ENCODE measurements around the gene LRRC17.

LRRC17 gene

DNA sequence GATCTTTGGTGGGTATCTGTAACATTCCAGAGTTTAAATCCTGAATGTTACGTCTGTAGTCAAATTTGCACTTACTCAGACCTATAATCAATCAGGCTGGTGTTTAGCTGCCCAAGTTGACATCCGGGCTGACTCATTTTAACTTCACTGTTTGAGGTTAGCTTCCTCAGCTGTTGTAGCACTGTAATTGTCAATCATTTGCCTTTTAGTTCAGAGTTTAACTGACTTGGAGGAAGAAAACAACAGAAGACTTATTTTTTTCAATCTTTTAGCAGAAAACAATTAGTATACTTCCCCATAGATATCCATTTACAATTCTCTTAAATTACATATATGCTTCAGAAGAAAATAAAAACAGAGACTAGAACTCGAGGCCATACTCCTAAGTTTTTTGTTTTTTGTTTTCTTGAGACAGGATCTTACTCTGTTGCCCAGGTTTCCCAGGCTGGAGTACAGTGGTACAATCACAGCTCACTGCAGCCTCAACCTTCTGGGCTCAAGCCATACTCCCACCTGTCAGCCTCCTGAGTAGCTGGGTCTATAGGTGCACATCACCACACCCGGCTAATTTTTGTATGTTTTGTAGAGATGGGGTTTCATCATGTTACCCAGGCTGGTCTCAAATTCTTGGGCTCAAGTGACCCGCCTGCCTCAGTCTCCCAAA, 38.5 kb upstream of the LRRC17 start:
- TF ChIP-seq, protein P1, sequence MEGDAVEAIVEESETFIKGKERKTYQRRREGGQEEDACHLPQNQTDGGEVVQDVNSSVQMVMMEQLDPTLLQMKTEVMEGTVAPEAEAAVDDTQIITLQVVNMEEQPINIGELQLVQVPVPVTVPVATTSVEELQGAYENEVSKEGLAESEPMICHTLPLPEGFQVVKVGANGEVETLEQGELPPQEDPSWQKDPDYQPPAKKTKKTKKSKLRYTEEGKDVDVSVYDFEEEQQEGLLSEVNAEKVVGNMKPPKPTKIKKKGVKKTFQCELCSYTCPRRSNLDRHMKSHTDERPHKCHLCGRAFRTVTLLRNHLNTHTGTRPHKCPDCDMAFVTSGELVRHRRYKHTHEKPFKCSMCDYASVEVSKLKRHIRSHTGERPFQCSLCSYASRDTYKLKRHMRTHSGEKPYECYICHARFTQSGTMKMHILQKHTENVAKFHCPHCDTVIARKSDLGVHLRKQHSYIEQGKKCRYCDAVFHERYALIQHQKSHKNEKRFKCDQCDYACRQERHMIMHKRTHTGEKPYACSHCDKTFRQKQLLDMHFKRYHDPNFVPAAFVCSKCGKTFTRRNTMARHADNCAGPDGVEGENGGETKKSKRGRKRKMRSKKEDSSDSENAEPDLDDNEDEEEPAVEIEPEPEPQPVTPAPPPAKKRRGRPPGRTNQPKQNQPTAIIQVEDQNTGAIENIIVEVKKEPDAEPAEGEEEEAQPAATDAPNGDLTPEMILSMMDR (IDR thresholded peaks at IDR 0.05; ENCODE audit: low read depth, low read length) = no peak
- DNase-seq (ENCODE audit: low read depth in 2 of 2) = peak; percentile 59 to 89
- H3K4me3 ChIP-seq (replicated peaks in 1 of 2; ENCODE audit: low read depth in 2 of 2, low read length in 2 of 2) = no peak overlapping the region

DNA sequence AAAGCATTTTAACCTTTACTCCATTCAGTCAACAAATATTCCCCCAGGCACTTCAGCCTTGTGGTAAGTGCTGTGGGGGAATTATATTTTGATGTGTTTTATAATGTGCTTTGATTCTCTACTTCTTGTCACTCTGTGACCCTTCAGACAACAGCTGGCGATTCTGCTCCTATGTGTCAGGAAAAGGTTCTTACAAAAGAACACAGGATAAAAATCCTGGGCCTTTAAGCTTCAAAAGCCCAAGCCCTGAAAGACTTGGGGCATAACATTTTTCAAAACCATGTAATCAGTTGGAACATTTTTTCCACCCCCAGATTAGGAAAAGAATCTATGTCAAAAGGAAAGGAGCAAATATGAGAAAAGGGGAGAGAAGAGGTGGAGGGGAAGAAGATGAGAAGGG, 37.8 kb upstream of the LRRC17 start:
- no peak overlapping the region for H3K4me3 ChIP-seq (replicated peaks in 1 of 2; ENCODE audit: low read depth in 2 of 2, low read length in 2 of 2)
- DNase-seq (ENCODE audit: low read depth in 2 of 2) = peak in 1 of 2 donors; percentile 47
- TF ChIP-seq, protein P1 (IDR thresholded peaks at IDR 0.05; ENCODE audit: low read depth, low read length) = no peak

DNA sequence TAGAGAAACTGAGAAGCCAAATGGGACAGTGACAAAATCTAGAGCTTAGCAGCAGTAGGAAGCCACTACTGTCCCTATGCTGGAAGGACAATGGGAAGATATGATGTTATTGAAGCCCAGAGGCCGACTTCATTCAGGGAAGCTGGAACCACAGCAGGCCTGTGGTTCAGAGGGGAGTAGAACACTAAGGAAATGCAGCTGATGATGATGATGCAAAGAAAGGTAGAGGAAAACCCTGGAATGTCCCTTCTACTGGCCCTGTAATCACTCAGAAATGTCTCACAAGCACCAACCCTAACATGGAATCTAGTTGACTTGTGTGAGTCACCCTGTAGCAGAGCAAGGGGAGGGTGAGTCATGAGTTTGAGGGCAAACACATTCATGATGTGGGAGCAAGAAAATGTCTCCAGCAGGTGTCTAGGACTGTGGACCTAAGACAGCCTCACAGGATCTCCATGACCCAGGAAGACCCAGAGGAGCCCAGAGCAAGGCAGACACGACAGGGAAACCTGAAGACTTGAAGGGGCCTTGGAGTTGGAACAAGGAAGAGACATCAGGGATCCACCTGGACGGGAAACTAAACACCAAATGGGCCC, 37.0 kb upstream of the LRRC17 start:
- TF ChIP-seq, protein P1 (IDR thresholded peaks at IDR 0.05; ENCODE audit: low read depth, low read length) = no peak
- no peak overlapping the region for H3K4me3 ChIP-seq (replicated peaks in 1 of 2; ENCODE audit: low read depth in 2 of 2, low read length in 2 of 2)
- peak; percentile 92 to 100 for DNase-seq (ENCODE audit: low read depth in 2 of 2)

DNA sequence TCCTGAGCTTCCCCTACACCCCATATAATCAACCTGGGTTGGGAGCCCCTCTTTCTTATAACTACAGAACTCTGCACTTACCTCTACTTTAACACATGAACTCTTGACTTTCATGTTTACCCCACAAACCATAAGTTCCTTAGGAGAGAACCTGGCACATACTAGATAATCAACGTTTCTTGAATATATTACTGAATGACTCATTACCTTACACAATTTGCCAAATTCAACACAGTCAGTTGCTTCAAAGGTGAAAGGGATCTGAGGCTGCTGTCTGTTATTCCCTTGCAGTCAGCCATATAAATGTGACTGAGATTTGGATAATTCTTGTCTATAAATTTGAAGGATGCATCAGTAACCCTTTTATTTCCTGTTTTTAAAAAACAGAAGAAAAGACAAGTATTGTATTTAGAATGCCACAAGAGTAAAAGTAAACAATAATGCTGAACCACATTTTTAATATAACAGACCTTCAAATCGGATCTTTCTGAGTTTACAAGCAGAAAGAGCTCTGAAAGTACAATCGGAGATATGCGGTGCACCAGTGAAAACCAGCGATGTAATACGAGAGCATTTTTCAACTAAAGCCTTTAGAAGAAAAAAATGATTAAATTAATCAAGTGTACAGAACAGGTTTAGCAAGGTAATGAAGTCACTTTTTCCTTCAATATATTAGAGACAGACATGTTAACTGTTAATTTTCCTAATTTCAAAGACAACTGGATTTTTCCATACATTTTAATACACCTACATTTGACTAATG, 29.5 kb upstream of the LRRC17 start:
- TF ChIP-seq, protein P1 (IDR thresholded peaks at IDR 0.05; ENCODE audit: low read depth, low read length) = no peak
- no peak overlapping the region for H3K4me3 ChIP-seq (replicated peaks in 1 of 2; ENCODE audit: low read depth in 2 of 2, low read length in 2 of 2)
- peak in 1 of 2 donors; percentile 69 for DNase-seq (ENCODE audit: low read depth in 2 of 2)

DNA sequence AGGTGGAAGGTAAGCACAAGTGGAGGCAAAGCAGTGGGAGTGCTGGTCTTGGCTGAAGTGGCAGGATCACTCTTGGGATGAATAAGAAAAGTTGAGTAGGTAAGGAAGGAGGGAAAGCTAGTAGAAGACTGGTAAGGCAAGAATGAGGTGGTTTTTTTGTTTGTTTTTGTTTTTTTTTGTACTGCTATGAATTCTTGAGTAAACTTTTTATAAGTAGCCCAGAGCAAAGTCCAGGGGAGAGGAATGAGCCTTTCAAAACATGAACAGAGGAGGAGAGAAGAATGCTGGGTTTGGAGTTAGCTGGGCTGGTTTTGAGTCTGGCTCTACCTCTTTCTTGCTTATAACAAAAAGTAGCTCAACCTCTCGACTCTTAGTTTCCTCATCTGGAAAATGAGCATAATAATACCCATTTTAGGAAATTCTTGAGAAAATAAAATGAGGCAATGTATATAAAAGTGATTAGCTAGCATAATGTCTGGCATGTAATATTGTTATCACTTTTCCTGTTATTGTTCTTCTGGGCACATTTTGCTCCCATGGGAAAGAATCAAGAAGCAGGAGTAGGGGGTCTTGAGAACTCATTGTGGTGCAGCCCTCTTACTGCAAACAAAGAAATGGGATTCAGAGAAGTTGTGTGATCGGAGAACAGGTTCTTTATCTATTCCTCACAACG, 24.1 kb upstream of the LRRC17 start:
- TF ChIP-seq, protein P1 (IDR thresholded peaks at IDR 0.05; ENCODE audit: low read depth, low read length) = no peak

DNA sequence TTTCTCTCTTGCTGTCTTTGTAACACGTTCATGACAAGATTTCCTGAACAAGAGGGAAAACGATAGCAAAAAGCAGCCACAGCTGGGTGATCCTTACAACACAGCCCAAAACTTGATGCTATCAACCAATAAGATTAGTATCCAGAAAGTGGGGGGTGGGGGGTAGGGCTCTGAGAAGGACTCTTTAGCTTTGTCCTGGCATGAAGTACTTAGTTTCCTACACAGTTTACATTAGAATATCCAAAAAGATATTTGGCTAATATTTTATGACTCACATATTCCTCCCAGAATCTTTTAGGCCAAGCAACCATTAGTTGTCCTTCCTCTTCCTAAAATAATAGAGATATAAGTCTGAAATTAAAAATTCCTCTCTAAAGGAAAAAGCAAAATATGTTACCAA, 22.9 kb upstream of the LRRC17 start:
- TF ChIP-seq, protein P1 (IDR thresholded peaks at IDR 0.05; ENCODE audit: low read depth, low read length) = no peak
- DNase-seq (ENCODE audit: low read depth in 2 of 2) = peak in 1 of 2 donors; percentile 20
- H3K4me3 ChIP-seq (replicated peaks in 1 of 2; ENCODE audit: low read depth in 2 of 2, low read length in 2 of 2) = no peak overlapping the region

More for the DNA sequence above, 24.1 kb upstream of the LRRC17 start:
- no peak for DNase-seq (ENCODE audit: low read depth in 2 of 2)
- no peak overlapping the region for H3K4me3 ChIP-seq (replicated peaks in 1 of 2; ENCODE audit: low read depth in 2 of 2, low read length in 2 of 2)

All from cardiac fibroblast (primary cell).